ENCODE results near the gene NPHP1. TPM values are rescaled to one million over a fixed set of nuclear protein-coding genes. Genes with fewer than 3 reads are reported as not detected.

The NPHP1 gene
- total RNA-seq, 2 donors from 2014 or later = 3.1 to 4.0 TPM

GRCh38 chr2:110182449-110182848, 22.4 kb downstream of the NPHP1 start:
- no peaks in the 10 kb centered on the region for H3K27me3 ChIP-seq
- H3K4me1 ChIP-seq = no peaks in the 10 kb centered on the region
- DNase-seq (ENCODE audit: low spot score) = no peak
- TF ChIP-seq CTCF (IDR thresholded peaks at IDR 0.05) = no peak
- H3K27ac ChIP-seq = no peak overlapping the region
- no peak overlapping the region for H3K4me3 ChIP-seq
- no peaks in the 10 kb centered on the region for H3K36me3 ChIP-seq
- peaks cover 0 to 12% of the 10 kb centered on the region in 2 donors for H3K9me3 ChIP-seq

- H3K27ac ChIP-seq = no peak overlapping the region
- H3K4me3 ChIP-seq = no peak overlapping the region
- peaks cover 0 to 12% of the 10 kb centered on the region in 2 donors for H3K9me3 ChIP-seq
- no peak for TF ChIP-seq CTCF (IDR thresholded peaks at IDR 0.05)
- H3K27me3 ChIP-seq = no peaks in the 10 kb centered on the region
- DNase-seq (ENCODE audit: low spot score) = no peak
- peaks cover 8% of the 10 kb centered on the region for H3K36me3 ChIP-seq
- no peaks in the 10 kb centered on the region for H3K4me1 ChIP-seq
Observed at GRCh38 chr2:110180036-110180435, 24.8 kb downstream of the NPHP1 start.

GRCh38 chr2:110173523-110173922, 31.3 kb downstream of the NPHP1 start:
- H3K9me3 ChIP-seq = no peaks in the 10 kb centered on the region
- TF ChIP-seq CTCF (IDR thresholded peaks at IDR 0.05) = no peak
- H3K27me3 ChIP-seq = no peaks in the 10 kb centered on the region
- no peak overlapping the region for H3K4me3 ChIP-seq
- no peak overlapping the region for H3K27ac ChIP-seq
- no peaks in the 10 kb centered on the region for H3K4me1 ChIP-seq
- DNase-seq (ENCODE audit: low spot score) = no peak
- H3K36me3 ChIP-seq = peaks cover 8% of the 10 kb centered on the region

GRCh38 chr2:110172506-110172905, 32.3 kb downstream of the NPHP1 start:
- H3K27me3 ChIP-seq = no peaks in the 10 kb centered on the region
- DNase-seq (ENCODE audit: low spot score) = no peak
- no peaks in the 10 kb centered on the region for H3K4me1 ChIP-seq
- TF ChIP-seq CTCF (IDR thresholded peaks at IDR 0.05) = no peak
- H3K36me3 ChIP-seq = peaks cover 8% of the 10 kb centered on the region
- no peak overlapping the region for H3K27ac ChIP-seq
- no peaks in the 10 kb centered on the region for H3K9me3 ChIP-seq
- H3K4me3 ChIP-seq = no peak overlapping the region

DNA sequence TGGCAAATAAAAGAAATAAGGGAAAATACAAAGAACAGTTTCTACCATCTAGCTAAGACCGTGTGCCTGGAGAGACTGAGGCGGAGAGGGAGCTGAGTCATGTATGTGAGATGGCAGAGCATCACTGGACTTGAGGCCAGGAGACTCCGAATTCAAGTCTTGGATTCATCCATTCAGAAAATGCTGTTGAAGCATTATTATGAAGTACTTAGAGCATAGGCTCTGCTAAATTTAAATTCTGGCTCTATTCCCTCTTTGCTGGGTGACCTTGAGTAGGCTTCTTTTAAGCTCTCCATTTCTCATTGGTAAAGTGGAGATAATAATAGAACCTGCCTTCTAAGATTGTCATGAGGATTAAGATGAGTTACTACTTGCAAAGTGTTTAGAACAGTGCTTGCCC, 34.7 kb downstream of the NPHP1 start:
- Histone ChIP-seq H3K4me1 (no peaks in the 10 kb centered on the region), H3K9me3 (no peaks in the 10 kb centered on the region), H3K4me3 (no peak overlapping the region), H3K36me3 (no peaks in the 10 kb centered on the region), H3K27ac (peak overlapping the region in 1 of 2 donors; percentile 35), H3K27me3 (no peaks in the 10 kb centered on the region)
- no peak for DNase-seq (ENCODE audit: low spot score)
- TF ChIP-seq CTCF (IDR thresholded peaks at IDR 0.05) = no peak

- Histone ChIP-seq H3K4me1 (no peaks in the 10 kb centered on the region), H3K9me3 (no peaks in the 10 kb centered on the region), H3K4me3 (no peak overlapping the region), H3K27ac (no peak overlapping the region), H3K36me3 (no peaks in the 10 kb centered on the region), H3K27me3 (no peaks in the 10 kb centered on the region)
- no peak for DNase-seq (ENCODE audit: low spot score)
- no peak for TF ChIP-seq CTCF (IDR thresholded peaks at IDR 0.05)
Observed at GRCh38 chr2:110167326-110168000, 37.4 kb downstream of the NPHP1 start.

All from right atrium auricular region (tissue), 2 donors.